Endothelial cell of umbilical vein (primary cell): ENCODE measurements around the gene GIPC3. TPM values are rescaled to one million over a fixed set of nuclear protein-coding genes. Genes with fewer than 3 reads are reported as not detected.

Experiments
- BruUV-seq: library from RNA; stranded (reverse); fragments of 400-500 nt; replicated peaks from 2 replicates; lab custom pipeline; 2021; lab: Mats Ljungman, UMichigan
- CTCF ChIA-PET: fragments of 300-600, 350-600 bp; sonication (Branson Sonifier 250); formaldehyde crosslinking; loops from one replicate; lab custom pipeline; 2021; ENCODE audit warnings: antibody characterized with exemption, inconsistent platforms; lab: Charles Lee
- POLR2A ChIA-PET: fragments of 300-600, 350-600 bp; sonication (Branson Sonifier 250); formaldehyde crosslinking; loops from one replicate; lab custom pipeline; 2021; ENCODE audit warnings: antibody characterized with exemption, inconsistent platforms; lab: Charles Lee
- DNase-seq: peaks from one replicate; pipeline ENCODE4 v3.0.0-alpha.2; 2011; ENCODE audit warnings: low read depth, low spot score
- FAIRE-seq: peaks from 2 replicates; lab custom pipeline; 2011; peaks lifted over from hg19 to GRCh38; lab: Jason Lieb, UNC
- H2AFZ ChIP-seq: 2 replicates; pipeline ENCODE4 v1.6.0; 2012; ENCODE audit warnings: low read depth, low read length, control low read depth, inconsistent platforms
- H3K27ac ChIP-seq: 2 replicates; pipeline ENCODE4 v1.5.1; 2011; ENCODE audit warnings: low read depth, mild to moderate bottlenecking, control low read depth, low read length, moderate library complexity; ENCODE audit not compliant: insufficient read depth
- H3K27me3 ChIP-seq, 2 experiments: 2 replicates each; pipeline versions ENCODE4 v1.6.0 to v1.6.1; 2011; ENCODE audit warnings: low read length in 2 of 2, mixed read lengths in 1 of 2; ENCODE audit not compliant: control insufficient read depth in 2 of 2, insufficient read depth in 2 of 2
- H3K36me3 ChIP-seq, 2 experiments: 2 replicates in 1 of 2; 3 replicates in 1 of 2; pipeline ENCODE4 v1.5.1; 2011; ENCODE audit warnings: low read length in 2 of 2, mild to moderate bottlenecking in 1 of 2, moderate library complexity in 1 of 2; ENCODE audit not compliant: control insufficient read depth in 2 of 2, insufficient read depth in 2 of 2; ENCODE audit errors: extremely low read depth in 1 of 2
- H3K4me1 ChIP-seq: 3 replicates; pipeline ENCODE4 v1.5.1; 2011; ENCODE audit warnings: mild to moderate bottlenecking, low read length; ENCODE audit not compliant: control insufficient read depth, insufficient read depth; ENCODE audit errors: extremely low read depth
- H3K4me2 ChIP-seq: 2 replicates; pipeline ENCODE4 v1.6.1; 2011; ENCODE audit warnings: low read length, control low read depth, mixed read lengths; ENCODE audit not compliant: insufficient read depth
- H3K4me3 ChIP-seq, 3 experiments: fragments of 200-600 bp in 1 of 3; sonication (generic), shearing (Covaris generic) in 1 of 3; replicated peaks in 1 of 3; 2 replicates each; pipeline ENCODE4 v1.5.1; 2011 to 2016; ENCODE audit warnings: control low read depth in 3 of 3, low read length in 3 of 3, mild to moderate bottlenecking in 2 of 3, inconsistent platforms in 1 of 3, low read depth in 1 of 3, moderate library complexity in 1 of 3; ENCODE audit not compliant: insufficient read depth in 1 of 3
- H3K79me2 ChIP-seq: 2 replicates; pipeline ENCODE4 v1.6.0; 2012; ENCODE audit warnings: low read length, inconsistent platforms; ENCODE audit not compliant: control insufficient read depth, insufficient read depth
- H3K9ac ChIP-seq: replicated peaks from 2 replicates; pipeline ENCODE3; 2011; ENCODE audit warnings: low read length, control low read depth; ENCODE audit not compliant: insufficient read depth; ENCODE audit errors: extremely low read depth
- H3K9me1 ChIP-seq: replicated peaks from 3 replicates; pipeline ENCODE4 v1.6.0; 2011; ENCODE audit warnings: mild to moderate bottlenecking, low read length; ENCODE audit not compliant: control insufficient read depth, insufficient read depth; ENCODE audit errors: extremely low read depth
- H3K9me3 ChIP-seq: replicated peaks from 2 replicates; pipeline ENCODE4 v1.5.1; 2012; ENCODE audit warnings: low read length, inconsistent platforms; ENCODE audit not compliant: control insufficient read depth, insufficient read depth
- H4K20me1 ChIP-seq: replicated peaks from 2 replicates; pipeline ENCODE3; 2011; ENCODE audit warnings: mild to moderate bottlenecking, low read length; ENCODE audit not compliant: control insufficient read depth, insufficient read depth; ENCODE audit errors: extremely low read depth
- CTCF ChIP-seq, 2 donors: IDR thresholded peaks; 1 replicate in 1 of 2; 2 replicates in 1 of 2; pipeline ENCODE4 v1.5.1; 2011; ENCODE audit warnings: low read length in 2 of 2, mild to moderate bottlenecking in 2 of 2, moderate library complexity in 2 of 2, control low read depth in 1 of 2, inconsistent platforms in 1 of 2, low read depth in 1 of 2; ENCODE audit not compliant: insufficient read depth in 1 of 2; ENCODE audit errors: extremely low read depth in 1 of 2
- EZH2 ChIP-seq: IDR thresholded peaks from 2 replicates; pipeline ENCODE4 v1.6.1; 2012; ENCODE audit warnings: borderline replicate concordance, low read depth, mild to moderate bottlenecking, moderate library complexity, low read length, inconsistent platforms; ENCODE audit not compliant: severe bottlenecking
- FOS ChIP-seq: IDR thresholded peaks from 2 replicates; pipeline ENCODE4 v1.6.1; 2011; ENCODE audit warnings: mild to moderate bottlenecking, low read length, moderate library complexity, borderline replicate concordance; ENCODE audit not compliant: insufficient read depth
- GATA2 ChIP-seq: IDR thresholded peaks from 2 replicates; pipeline ENCODE4 v1.7.0; 2011; ENCODE audit warnings: low read depth, mild to moderate bottlenecking, moderate library complexity, mixed read lengths, low read length; ENCODE audit not compliant: insufficient read length, insufficient read depth
- JUN ChIP-seq: IDR thresholded peaks from 2 replicates; pipeline ENCODE4 v1.6.1; 2011; ENCODE audit warnings: borderline replicate concordance, low read depth; ENCODE audit not compliant: insufficient read length, insufficient read depth
- MAX ChIP-seq: IDR thresholded peaks from 2 replicates; pipeline ENCODE4 v1.6.1; 2011; ENCODE audit not compliant: insufficient read depth, insufficient read length
- MYC ChIP-seq: IDR thresholded peaks from one replicate; pipeline ENCODE4 v1.6.1; 2011; ENCODE audit warnings: mild to moderate bottlenecking, low read depth, low read length
- POLR2A ChIP-seq: IDR thresholded peaks from 2 replicates; pipeline ENCODE4 v1.6.1; 2012; ENCODE audit warnings: low read depth, mild to moderate bottlenecking, control low read depth, low read length
- POLR2AphosphoS5 ChIP-seq: IDR thresholded peaks from 2 replicates; pipeline ENCODE4 v1.6.1; 2012; ENCODE audit warnings: low read depth, mild to moderate bottlenecking, control low read depth, low read length, moderate library complexity; ENCODE audit not compliant: insufficient read depth
- dilution Hi-C: fragments of 300-500 bp; cut with MboI; formaldehyde crosslinking; loops from one replicate; pipeline ENCODE4 v1.15.0; 2019; ENCODE audit warnings: low sequenced_read_pairs; ENCODE audit not compliant: extremely low pct_ligation_motif_present
- intact Hi-C: fragments of 100-400 bp; cut with micrococcal nuclease; formaldehyde crosslinking; loops from one replicate; pipeline ENCODE4 v1.10.0; 2022
- polyA plus RNA-seq, 4 experiments: library from polyadenylated mRNA; depleted of rRNA in 3 of 4; stranded (reverse) in 3 of 4; unstranded in 1 of 4; fragments of >200 nt; gene quantifications; 2 replicates each; pipeline versions ENCODE4 v1.2.1 to v1.2.3, GENCODE V29; 2011 to 2012; ENCODE audit warnings: missing spikeins in 1 of 4
- total RNA-seq: library from RNA; stranded (reverse); gene quantifications from 2 replicates; pipeline ENCODE4 v1.2.3, GENCODE V29; 2021

GIPC3 gene
- total and polyA plus RNA-seq, 2 donors (not counting 3 experiments of a cell fraction or from before 2014, with no cell fraction given): 2.2 to 6.6 TPM

GRCh38 chr19:3634496-3635045 is 49.3 kb downstream of the GIPC3 start:
- dilution Hi-C loops (no loop called here), intact Hi-C loops (no loop called here)
- Histone ChIP-seq H3K27ac (no peak overlapping the region), H4K20me1 (no peaks in the 10 kb centered on the region), H3K9ac (no peak overlapping the region), H2AFZ (no peak overlapping the region), H3K9me1 (no peaks in the 10 kb centered on the region), H3K4me3 (no peak overlapping the region), H3K27me3 (no peaks in the 10 kb centered on the region), H3K4me2 (no peak overlapping the region), H3K9me3 (no peaks in the 10 kb centered on the region), H3K79me2 (no peaks in the 10 kb centered on the region), H3K36me3 (peaks cover 8 to 36% of the 10 kb centered on the region in 2 experiments), H3K4me1 (no peaks in the 10 kb centered on the region)
- DNase-seq: no peak
- ChIA-PET POLR2A (no interaction called here), CTCF (no interaction called here)
- no peak for FAIRE-seq
- no TSS peak for BruUV-seq
- no peak for TF ChIP-seq GATA2
- no peak for TF ChIP-seq POLR2A
- no peak for TF ChIP-seq MYC
- no peak for TF ChIP-seq EZH2
- no peak for TF ChIP-seq CTCF (IDR thresholded peaks at IDR 0.05; ENCODE audit: extremely low read depth in 1 of 2, insufficient read depth in 1 of 2, low read depth in 1 of 2, low read length in 2 of 2)
- TF ChIP-seq FOS: no peak
- TF ChIP-seq POLR2AphosphoS5: no peak
- TF ChIP-seq MAX: no peak
- TF ChIP-seq JUN: no peak
